Measurements from ENCODE around the gene APOBEC3A. TPM values are rescaled to one million over a fixed set of nuclear protein-coding genes. Genes with fewer than 3 reads are reported as not detected.
A peak's percentile ranks its signal among the peaks of the same experiment; 100 is the strongest.

The APOBEC3A gene
- total and polyA plus RNA-seq, 2 of the 13 experiments (the other 11 are each of a cell fraction or from before 2014, with no cell fraction given), result not detected

- no peak overlapping the region for H3K4me2 ChIP-seq (ENCODE audit: low read depth, low read length)
- no peak overlapping the region for H3K4me3 ChIP-seq (replicated peaks in 1 of 3; ENCODE audit: insufficient read depth in 1 of 3, low read depth in 2 of 3, low read length in 3 of 3)
- H3K36me3 ChIP-seq (replicated peaks in 1 of 2; ENCODE audit: control insufficient read depth in 1 of 2, insufficient read depth in 2 of 2, low read length in 2 of 2), result no peaks in the 10 kb centered on the region
- ATAC-seq (no peak), DNase-seq (ENCODE audit: low spot score) (no peak), FAIRE-seq (no peak)
- H3K9me3 ChIP-seq (ENCODE audit: low read length), result no peaks in the 10 kb centered on the region
- intact Hi-C loops (cut with micrococcal nuclease; ENCODE audit: unreplicated experiment), result no loop called here
- H4K20me1 ChIP-seq (ENCODE audit: insufficient read depth, low read length), result no peaks in the 10 kb centered on the region
- in situ Hi-C loops (cut with HindIII; ENCODE audit: extremely low pct_ligation_motif_present, low pct_unique_long_range_greater_than_20kb), result no loop called here
- TF ChIP-seq STAT6 (CRISPR knock-in tag; IDR thresholded peaks at IDR 0.05; ENCODE audit: borderline replicate concordance), result no peak
- no peak for TF ChIP-seq HDAC2 (CRISPR knock-in tag; IDR thresholded peaks at IDR 0.05)
- TF ChIP-seq ATF7-NPFF (CRISPR knock-in tag; IDR thresholded peaks at IDR 0.05; ENCODE audit: low read depth), result no peak
- peak; percentile 63; the same call in 1 of the 2 replicates for TF ChIP-seq ZNF263 (CRISPR knock-in tag; IDR thresholded peaks at IDR 0.05)
- ChIA-PET CTCF (ENCODE audit: low intra/inter-chr PET ratio, low total read pairs) (no interaction called here), POLR2A (no interaction called here)
- peaks cover 7% of the 10 kb centered on the region for H3K4me1 ChIP-seq (ENCODE audit: insufficient read depth, low read length)
- 88% methylated on average over 7 of the region's 8 CpGs for WGBS (ENCODE audit: low lambda C conversion rate)
- H3K79me2 ChIP-seq (ENCODE audit: insufficient read depth, low read length), result no peaks in the 10 kb centered on the region
- no peak overlapping the region for H3K27ac ChIP-seq (ENCODE audit: extremely low read length, insufficient read depth, low read length)
- BruUV-seq (replicated peaks), result no TSS peak
- H3K9ac ChIP-seq (ENCODE audit: insufficient read depth, low read depth, low read length), result no peak overlapping the region
- H3K27me3 ChIP-seq (ENCODE audit: control insufficient read depth in 1 of 2, insufficient read depth in 2 of 2, low read length in 2 of 2), result no peaks in the 10 kb centered on the region
- H2AFZ ChIP-seq (ENCODE audit: low read length), result no peak overlapping the region
These were observed 29.9 kb downstream of the APOBEC3A start for GRCh38 chr22:38987171-38987895.

GRCh38 chr22:38989466-38989865 is 32.1 kb downstream of the APOBEC3A start:
- no peaks in the 10 kb centered on the region for H3K79me2 ChIP-seq (ENCODE audit: insufficient read depth, low read length)
- no peak overlapping the region for H3K4me2 ChIP-seq (ENCODE audit: low read depth, low read length)
- DNase-seq (ENCODE audit: low spot score) (no peak), ATAC-seq (no peak), FAIRE-seq (no peak)
- 98% methylated on average over 6 of the region's 6 CpGs for WGBS (ENCODE audit: low lambda C conversion rate)
- H3K9me3 ChIP-seq (ENCODE audit: low read length), result no peaks in the 10 kb centered on the region
- no peak overlapping the region for H2AFZ ChIP-seq (ENCODE audit: low read length)
- H3K4me1 ChIP-seq (ENCODE audit: insufficient read depth, low read length), result no peaks in the 10 kb centered on the region
- in situ Hi-C loops (cut with HindIII; ENCODE audit: extremely low pct_ligation_motif_present, low pct_unique_long_range_greater_than_20kb), result no loop called here
- POLR2A ChIA-PET, result no interaction called here
- CTCF ChIA-PET (ENCODE audit: low intra/inter-chr PET ratio, low total read pairs), result no interaction called here
- no peak overlapping the region for H3K9ac ChIP-seq (ENCODE audit: insufficient read depth, low read depth, low read length)
- intact Hi-C loops (cut with micrococcal nuclease; ENCODE audit: unreplicated experiment), result no loop called here
- BruUV-seq (replicated peaks), result no TSS peak
- no peak overlapping the region for H3K27ac ChIP-seq (ENCODE audit: extremely low read length, insufficient read depth, low read length)
- no peaks in the 10 kb centered on the region for H4K20me1 ChIP-seq (ENCODE audit: insufficient read depth, low read length)
- no peaks in the 10 kb centered on the region for H3K36me3 ChIP-seq (replicated peaks in 1 of 2; ENCODE audit: control insufficient read depth in 1 of 2, insufficient read depth in 2 of 2, low read length in 2 of 2)
- no peaks in the 10 kb centered on the region for H3K27me3 ChIP-seq (ENCODE audit: control insufficient read depth in 1 of 2, insufficient read depth in 2 of 2, low read length in 2 of 2)
- no peak overlapping the region for H3K4me3 ChIP-seq (replicated peaks in 1 of 3; ENCODE audit: insufficient read depth in 1 of 3, low read depth in 2 of 3, low read length in 3 of 3)
- TF ChIP-seq NFATC3 (CRISPR knock-in tag; IDR thresholded peaks at IDR 0.05), result no peak
- TF ChIP-seq ZNF552 (CRISPR knock-in tag; IDR thresholded peaks at IDR 0.05; ENCODE audit: borderline replicate concordance), result no peak
- no peak for TF ChIP-seq ZNF296 (CRISPR knock-in tag; conservative IDR thresholded peaks at IDR 0.05)
- TF ChIP-seq ISL2 (CRISPR knock-in tag; IDR thresholded peaks at IDR 0.05), result no peak
- TF ChIP-seq ZFP82 (CRISPR knock-in tag; IDR thresholded peaks at IDR 0.05; ENCODE audit: borderline replicate concordance), result no peak
- TF ChIP-seq ZSCAN25 (CRISPR knock-in tag; IDR thresholded peaks at IDR 0.05), result no peak
- TF ChIP-seq FUBP1 (CRISPR knock-in tag; IDR thresholded peaks at IDR 0.05; ENCODE audit: borderline replicate concordance), result no peak
- TF ChIP-seq BORCS8-MEF2B (CRISPR knock-in tag; IDR thresholded peaks at IDR 0.05), result no peak
- TF ChIP-seq ATF7-NPFF (CRISPR knock-in tag; IDR thresholded peaks at IDR 0.05; ENCODE audit: low read depth), result no peak
- no peak for TF ChIP-seq ZBTB20 (CRISPR knock-in tag; IDR thresholded peaks at IDR 0.05; ENCODE audit: borderline replicate concordance, low read depth)
